Measurements from ENCODE around the gene DHCR24. TPM values are rescaled to one million over a fixed set of nuclear protein-coding genes. Genes with fewer than 3 reads are reported as not detected.

DHCR24 gene
- total and polyA plus RNA-seq, 2 experiments from 2014 or later = 124 to 453 TPM

DNA sequence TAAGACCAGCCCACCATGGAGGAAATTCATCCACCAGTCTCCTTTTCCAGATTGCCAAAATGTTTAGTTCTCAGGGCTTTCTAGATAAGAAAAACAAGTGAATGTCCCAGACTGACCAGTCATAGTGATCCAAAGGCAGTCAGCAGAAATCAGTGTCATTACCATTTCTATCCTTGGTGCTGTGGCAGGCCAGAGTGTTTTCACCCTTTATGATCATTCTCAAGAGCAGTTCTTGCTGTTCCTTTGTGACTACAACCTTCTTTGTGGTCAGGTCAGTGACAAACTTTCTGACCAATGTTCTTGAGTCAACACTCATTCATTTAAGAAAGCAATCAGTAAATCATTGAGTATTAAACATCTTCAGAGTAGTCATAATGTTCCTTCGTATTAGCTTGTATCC is 7.3 kb upstream of the DHCR24 start (continued):
- TF ChIP-seq REST (IDR thresholded peaks at IDR 0.05; ENCODE audit: unreplicated experiment) (no peak), ZNF114 (CRISPR knock-in tag; IDR thresholded peaks at IDR 0.05) (no peak), ZNF331 (CRISPR knock-in tag; IDR thresholded peaks at IDR 0.05; ENCODE audit: low read depth) (no peak)

DNA sequence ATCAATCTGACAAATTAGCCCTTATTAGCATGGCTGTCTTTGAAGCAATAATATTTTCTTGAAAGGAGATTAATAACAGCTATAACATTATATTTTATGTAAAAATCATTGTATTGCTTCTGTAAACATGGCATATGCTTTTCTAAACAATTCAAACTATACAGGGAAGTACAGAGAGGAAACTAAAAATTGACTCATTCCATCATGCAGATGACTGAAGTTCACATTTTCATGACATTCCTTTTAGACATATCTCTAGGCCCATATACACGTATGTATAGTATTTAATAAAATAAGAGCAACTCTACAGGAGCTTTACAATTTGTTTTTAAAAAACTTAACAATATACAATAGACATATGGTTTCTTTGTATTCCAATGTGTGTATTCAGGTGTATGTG is 5.6 kb upstream of the DHCR24 start:
- Histone ChIP-seq H3K27me3 (ENCODE audit: insufficient read depth) (no peaks in the 10 kb centered on the region), H3K4me1 (ENCODE audit: insufficient read depth) (peaks cover 9% of the 10 kb centered on the region), H3F3A (replicated peaks; ENCODE audit: low read depth) (no peaks in the 10 kb centered on the region), H3K9me2 (ENCODE audit: insufficient read depth) (0 out of 2 replicates have a peak, but pooled peaks cover 4% of the 10 kb centered on the region), H2AFZ (no peak overlapping the region), H3K79me2 (replicated peaks; ENCODE audit: insufficient read depth) (no peaks in the 10 kb centered on the region), H3K27ac (ENCODE audit: low read depth) (no peak overlapping the region), H3K4me3 (no peak overlapping the region), H3K36me3 (ENCODE audit: insufficient read depth) (no peaks in the 10 kb centered on the region), H4K20me1 (replicated peaks; ENCODE audit: insufficient read depth) (no peaks in the 10 kb centered on the region), H3K4me2 (no peak overlapping the region)
- Mint-ChIP-seq H3K4me1 (peaks cover 6% of the 10 kb centered on the region), H3K27ac (no peak overlapping the region), H3K4me3 (no peak overlapping the region), H3K36me3 (ENCODE audit: low read depth) (no peaks in the 10 kb centered on the region), H3K27me3 (ENCODE audit: insufficient read depth, low read depth, poor library complexity) (peaks cover under 1% of the 10 kb centered on the region), H3K9me3 (no peaks in the 10 kb centered on the region)
- no peak for DNase-seq (ENCODE audit: low spot score)
- ATAC-seq = no peak
- no peak for TF ChIP-seq REST (IDR thresholded peaks at IDR 0.05; ENCODE audit: unreplicated experiment)
- no peak for TF ChIP-seq NANOG (IDR thresholded peaks at IDR 0.05; ENCODE audit: borderline replicate concordance)
- TF ChIP-seq ETS1 (IDR thresholded peaks at IDR 0.05) = no peak
- no peak for TF ChIP-seq CTCF (conservative IDR thresholded peaks at IDR 0.05; ENCODE audit: low read depth in 2 of 2)
